Vagina (tissue), 2 donors: Measurements from ENCODE around the gene ABCA3.

Experiments
- CTCF ChIP-seq, 3 experiments: fragments of 450-650 bp in 2 of 3; fragments of 200-600 bp in 1 of 3; sonication (generic) in 1 of 3; IDR thresholded peaks; one replicate each; pipeline ENCODE4 v1.5.1; 2017 to 2019; ENCODE audit warnings: antibody characterized with exemption in 3 of 3, mild to moderate bottlenecking in 2 of 3, moderate library complexity in 2 of 3
- POLR2A ChIP-seq, 2 donors: fragments of 450-650 bp; IDR thresholded peaks; one replicate each; pipeline ENCODE4 v1.6.1; 2017; ENCODE audit warnings: antibody characterized with exemption in 2 of 2, mild to moderate bottlenecking in 2 of 2, moderate library complexity in 2 of 2

- TF ChIP-seq CTCF (IDR thresholded peaks at IDR 0.05) (no peak), POLR2A (IDR thresholded peaks at IDR 0.05) (no peak)
These were observed 97.9 kb downstream of the ABCA3 start for GRCh38 chr16:2242598-2242997.
